Ureter (tissue), 1 donor: ENCODE measurements around the gene ARIH2. TPM values are rescaled to one million over a fixed set of nuclear protein-coding genes. Genes with fewer than 3 reads are reported as not detected.

Experiments
- DNase-seq: peaks from one replicate; pipeline ENCODE4 v3.0.0-alpha.2; 2020; ENCODE audit warnings: low spot score
- total RNA-seq: library from RNA; stranded (reverse); gene quantifications from one replicate; pipeline ENCODE4 v1.2.4, GENCODE V29; 2023
- donor health status: DM: yes; HTN: yes; CAD: no.

ARIH2 gene
- total RNA-seq, 1 donor from 2014 or later = 123 TPM

DNA sequence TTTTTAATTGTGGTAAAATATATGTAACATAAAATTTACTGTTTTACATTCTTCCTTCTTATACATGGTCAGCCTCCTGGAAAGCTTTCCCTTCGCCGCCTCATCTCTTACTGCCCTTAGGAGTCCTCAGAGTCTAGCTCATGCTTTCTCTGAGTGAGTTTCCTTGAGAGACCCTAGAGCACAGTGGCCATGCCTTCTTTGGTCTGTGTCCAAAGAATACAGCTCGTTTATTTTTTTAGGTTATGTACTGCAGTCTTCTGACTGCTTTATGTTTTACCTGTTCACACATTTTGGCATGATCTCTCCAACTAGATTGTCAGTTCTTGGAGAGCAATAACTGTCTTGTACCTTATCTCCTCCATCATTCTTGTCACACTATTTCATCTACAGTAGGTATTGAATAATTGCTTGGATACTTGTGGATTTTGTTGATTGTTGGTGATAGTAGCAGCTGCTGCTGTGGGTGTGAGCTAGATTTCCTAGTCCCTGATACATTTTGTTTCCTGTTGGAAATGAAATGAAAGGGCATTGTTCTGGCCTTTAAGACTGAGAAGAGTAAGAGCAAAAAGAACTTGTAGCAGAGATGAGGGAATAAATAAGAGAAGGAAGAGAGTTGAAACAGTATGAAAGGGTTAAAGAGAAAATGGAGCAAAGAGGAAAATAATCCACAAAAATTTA, 10.9 kb downstream of the ARIH2 start:
- DNase-seq = no peak

DNA sequence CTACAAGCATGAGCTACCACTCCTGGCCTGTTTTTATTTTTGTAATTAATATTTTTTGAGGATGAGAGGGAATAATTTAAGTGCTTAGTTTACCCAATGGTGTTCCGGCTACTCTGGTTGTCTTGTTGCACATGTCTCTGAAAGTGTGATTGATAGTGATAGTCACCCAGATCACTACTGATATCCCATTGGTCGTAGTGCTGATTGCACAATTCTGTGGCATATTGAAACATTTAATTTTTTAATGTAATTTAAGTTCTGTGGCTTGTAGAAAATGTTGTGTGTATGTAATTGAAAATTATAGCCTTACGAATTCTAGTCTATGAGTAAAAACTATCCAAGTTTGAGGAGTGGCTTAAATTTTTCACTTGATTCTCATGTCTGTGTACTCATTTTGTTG, 11.9 kb downstream of the ARIH2 start:
- no peak for DNase-seq

DNA sequence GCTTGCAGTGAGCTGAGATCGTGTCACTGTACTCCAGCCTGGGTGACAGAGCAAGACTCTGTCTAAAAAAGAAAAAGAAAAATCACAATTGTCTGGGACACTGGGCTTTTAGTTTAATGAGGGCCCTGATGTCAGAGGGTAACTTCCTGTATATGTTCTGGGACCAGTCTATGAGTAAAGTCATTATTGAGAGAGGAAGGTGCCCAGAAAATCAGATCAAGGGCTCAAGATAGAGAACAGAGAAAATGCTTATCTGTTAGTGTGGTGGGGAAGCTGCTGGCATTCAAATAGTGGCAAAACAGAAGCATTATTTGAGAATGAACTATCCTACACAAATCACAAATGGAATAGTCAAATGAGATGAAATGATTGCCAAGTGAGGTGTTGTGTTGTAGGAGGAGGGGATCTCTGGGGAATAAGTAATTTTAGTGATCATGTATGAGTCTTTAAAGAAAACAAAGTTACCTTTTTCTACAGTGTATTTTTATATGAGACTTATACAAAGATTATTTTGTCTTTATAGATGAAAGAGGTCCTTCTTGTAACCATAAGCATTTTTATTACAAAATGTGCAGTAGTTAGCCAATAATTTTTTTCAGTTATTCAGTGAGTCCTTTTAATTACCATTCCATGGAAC, 13.4 kb downstream of the ARIH2 start:
- DNase-seq = no peak

DNA sequence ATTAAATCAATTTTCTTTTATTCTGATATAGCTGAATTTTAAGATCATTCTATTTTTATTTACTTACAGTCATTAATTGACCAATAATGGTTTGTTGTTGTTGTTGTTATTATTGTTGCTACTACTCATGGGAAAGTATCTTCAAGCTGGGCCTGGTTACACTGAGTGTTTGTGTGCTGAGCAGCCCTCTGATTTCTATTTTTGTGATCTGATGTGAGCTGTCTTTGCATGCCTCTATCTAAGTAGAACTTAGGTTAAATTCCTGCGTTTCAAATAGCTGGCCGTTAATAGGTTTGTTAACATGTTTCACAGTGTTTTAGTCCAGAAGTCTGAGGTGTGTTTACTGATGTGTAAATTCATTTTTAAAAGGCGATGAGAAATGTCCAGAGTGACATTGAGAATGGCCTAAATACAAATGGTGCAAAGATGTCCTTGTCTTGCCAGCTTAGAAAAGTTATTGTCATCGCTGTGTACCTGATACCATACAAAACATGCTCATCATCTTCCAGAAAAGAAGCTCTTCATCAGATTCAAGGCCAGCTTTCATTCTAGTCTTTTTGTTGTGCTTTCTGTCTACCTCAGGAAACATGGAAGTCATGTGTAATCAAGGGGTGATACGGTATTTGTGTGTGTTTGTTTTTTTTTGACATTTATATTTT, 15.8 kb downstream of the ARIH2 start:
- no peak for DNase-seq

DNA sequence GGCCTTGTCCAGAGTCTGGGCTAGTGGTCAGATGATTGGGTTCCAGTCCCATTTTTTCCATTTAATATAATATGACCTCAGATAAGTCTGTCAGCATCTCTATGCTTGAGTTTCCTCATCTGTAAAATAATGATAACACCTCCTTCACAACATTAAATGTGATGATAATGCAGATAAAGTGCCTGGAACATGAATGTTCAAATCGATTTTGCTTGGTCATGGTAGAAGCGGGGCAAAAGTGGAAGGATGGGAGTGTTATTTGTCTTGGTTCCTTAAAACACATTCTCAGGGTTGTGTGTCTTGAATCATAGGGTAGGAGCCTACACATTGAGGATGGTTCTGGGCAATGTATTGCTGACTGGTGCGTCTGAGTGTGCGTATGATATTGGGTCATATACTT, 16.9 kb downstream of the ARIH2 start:
- DNase-seq = no peak

DNA sequence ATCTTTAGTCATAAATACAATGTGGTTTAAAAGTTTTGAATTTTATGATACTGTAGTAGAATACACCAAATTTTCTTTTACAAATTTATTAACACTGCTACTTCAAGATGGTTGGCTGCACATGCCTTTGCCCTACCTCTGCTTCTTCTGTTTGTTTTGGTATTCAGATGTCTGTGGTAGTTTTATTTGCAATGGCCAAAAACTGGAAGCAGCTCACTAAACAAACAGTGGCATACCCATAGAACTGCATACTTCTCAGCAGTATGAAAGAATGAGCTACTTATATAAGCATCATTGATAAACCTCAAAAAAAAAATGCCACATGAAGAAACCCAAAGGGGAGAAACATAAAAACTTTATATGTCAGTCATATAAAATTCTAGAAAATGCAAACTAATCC, 19.5 kb downstream of the ARIH2 start:
- no peak for DNase-seq

DNA sequence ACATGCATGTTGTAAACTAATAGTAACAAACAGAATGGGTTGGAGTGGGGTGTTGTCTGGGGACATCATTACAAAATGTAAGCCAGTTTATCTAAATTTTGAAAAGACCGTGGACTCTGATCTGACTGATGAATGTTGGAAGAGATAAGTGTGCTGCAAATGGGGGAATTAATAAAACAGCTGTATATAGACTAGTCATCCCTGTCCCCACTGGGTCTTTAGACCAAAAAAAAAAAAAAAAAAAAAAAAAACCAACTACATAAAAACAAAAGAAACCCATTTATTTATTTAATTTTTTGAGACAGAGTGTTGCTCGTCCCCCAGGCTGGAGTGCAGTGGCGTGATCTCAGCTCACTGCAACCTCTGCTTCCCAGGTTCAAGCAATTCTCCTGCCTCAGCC, 20.0 kb downstream of the ARIH2 start:
- no peak for DNase-seq

DNA sequence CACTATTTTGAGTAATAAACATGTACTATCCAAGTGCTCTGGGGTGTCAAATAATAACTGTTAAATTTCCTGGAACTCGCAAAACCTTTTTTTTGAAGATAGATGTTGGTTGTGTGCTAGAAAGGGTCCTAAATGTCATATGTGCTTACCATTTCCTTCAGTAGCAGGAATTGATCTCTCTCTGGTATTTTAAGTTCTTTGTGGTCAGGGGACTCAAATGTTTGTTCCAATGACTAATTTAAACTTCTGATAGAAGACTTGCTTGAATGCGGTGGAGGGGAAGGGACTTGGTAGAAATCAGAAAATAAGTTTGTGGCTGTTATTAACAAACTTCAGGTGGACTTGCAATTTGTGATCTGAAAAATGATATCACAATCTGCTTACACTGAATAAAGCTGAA, 26.8 kb downstream of the ARIH2 start:
- DNase-seq = no peak

DNA sequence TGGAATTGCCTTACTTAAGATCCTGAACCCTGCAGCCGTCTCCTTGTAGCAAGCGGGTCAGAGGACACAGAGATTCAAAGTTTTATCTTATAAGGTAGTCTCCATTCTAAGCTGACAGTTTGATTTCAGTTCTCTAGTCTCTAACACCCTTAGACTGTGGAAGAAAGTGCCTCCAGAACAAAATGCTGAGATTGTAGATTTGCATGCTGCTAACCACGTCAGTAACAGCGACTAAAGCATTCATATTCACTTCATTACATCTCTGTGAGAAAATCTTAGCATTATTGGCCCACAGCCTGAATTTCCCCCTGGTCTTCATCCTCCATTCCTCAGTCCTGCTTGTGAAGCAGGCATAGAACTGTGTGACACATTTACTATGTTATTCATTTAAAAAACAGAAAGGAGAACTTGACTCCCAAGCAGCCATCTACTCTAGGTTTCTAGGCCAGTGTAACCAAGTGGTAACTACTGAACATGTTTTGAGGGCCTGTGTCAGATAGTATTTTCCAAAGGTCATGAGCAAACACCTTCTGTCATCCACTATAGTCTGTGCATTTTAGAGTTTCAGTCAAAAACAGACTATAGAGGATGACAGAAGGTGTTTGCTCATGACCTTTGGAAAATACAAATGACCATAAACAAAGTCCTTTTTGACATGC, 27.4 kb downstream of the ARIH2 start:
- DNase-seq = no peak

DNA sequence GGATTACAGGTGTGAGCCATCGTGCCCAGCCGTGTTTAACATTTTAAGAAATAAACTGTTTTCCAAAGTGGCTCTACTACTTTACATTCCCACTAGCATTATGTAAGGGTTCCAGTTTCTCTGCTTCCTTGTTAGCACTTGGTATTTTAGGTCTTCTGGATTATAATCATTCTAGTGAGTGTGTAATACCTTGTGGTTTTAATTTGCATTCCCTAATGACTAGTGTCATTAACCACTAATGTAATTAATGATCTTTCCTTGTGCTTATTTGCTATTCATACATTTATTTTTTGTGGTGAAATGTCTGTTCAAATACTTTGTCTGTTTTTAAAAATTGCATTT, 30.7 kb downstream of the ARIH2 start:
- DNase-seq = no peak

DNA sequence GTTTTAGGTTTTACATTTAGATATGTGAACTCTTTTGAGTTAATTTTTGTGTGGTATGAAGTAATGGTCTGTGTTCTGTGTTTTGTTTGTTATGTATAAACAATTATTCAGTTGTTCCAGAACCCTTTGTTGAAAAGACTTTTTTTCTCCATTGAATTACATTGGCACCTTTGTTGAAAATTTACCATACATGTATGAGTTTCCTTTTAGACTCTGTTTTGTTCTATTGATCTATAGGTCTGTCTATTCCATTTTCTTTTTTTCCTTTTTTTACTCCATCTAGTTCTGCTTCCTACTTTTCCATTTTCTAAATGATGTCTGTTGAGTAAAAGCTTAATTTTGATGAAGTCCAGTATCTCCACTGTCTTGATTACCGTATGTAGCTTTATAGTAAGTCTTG, 31.4 kb downstream of the ARIH2 start:
- no peak for DNase-seq

DNA sequence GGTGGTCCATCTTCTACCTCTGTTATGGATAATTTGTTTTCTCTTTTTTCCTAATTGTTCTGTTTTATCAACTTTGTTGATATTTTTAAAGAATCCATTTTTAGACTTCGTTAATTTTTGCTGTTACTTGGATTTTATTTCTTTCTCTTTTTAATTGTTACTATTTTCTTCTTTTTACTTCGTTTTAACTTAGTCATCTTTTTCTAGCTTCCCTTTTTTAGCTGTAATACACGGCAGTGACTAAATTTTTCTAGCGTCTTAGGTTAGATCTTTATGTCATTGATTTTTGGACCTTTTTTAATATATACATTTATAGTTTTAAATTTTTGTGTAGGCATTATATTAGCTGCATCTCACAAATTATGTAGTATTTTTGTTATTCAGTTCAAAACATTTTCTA, 33.1 kb downstream of the ARIH2 start:
- DNase-seq = no peak

DNA sequence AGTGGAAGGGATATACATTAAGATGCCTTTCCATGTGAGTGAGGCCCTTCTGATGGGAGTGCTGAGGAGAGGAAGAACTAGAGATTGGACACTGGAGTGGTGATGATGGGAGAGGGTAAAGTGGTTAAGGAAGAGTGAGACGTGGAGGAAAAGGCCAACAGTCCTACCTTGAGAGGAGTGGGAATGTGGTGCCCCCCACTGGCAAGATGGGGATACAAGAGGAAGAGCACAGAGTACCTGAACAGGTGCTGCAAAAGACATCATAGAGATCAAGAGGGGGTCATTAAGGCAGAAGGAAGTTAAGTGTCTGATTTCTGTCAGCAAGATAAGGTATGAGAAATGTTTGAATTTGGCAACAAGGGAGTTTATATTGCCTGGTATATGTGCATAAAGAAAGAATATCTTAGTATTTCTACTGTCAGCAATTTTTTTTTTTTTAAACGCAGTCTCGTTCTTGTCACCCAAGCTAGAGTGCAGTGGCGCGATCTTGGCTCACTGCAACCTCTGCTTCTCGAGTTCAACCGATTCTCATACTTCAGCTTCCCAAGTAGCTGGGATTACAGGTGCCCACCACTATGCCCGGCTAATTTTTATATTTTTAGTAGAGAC, 34.0 kb downstream of the ARIH2 start:
- DNase-seq = no peak

DNA sequence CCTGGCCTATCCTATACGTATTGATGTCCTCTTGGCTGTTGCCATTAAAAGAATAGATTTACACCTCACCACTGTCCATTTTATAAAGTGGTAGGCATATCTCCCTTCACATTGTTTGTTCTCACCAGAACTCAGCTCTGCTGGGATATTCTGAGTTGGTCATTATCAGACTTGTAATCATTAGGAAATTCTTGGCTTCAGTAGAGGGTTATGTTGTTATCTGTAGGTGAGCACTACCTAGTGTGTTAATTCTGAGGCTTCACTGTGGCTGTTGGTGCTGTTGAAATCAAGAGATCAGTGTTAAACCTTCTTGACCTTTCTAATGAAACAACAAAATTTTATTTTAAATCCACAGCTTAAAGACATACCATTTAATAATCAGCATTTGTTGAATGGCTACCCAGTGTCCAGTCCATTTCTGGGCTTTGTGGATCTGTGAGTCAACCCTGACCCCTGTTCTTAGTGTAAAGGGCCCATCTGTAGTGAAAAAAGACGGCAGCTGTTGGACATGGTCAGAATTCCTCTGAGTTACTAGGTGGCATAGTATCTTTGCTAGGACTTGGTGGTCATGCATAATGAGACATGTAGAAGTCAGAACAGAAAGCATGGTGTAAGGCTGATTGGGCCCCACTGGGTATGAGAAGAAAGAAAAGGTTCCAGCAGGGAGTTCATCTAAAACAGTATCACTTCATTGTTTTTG, 38.5 kb downstream of the ARIH2 start:
- DNase-seq = no peak

DNA sequence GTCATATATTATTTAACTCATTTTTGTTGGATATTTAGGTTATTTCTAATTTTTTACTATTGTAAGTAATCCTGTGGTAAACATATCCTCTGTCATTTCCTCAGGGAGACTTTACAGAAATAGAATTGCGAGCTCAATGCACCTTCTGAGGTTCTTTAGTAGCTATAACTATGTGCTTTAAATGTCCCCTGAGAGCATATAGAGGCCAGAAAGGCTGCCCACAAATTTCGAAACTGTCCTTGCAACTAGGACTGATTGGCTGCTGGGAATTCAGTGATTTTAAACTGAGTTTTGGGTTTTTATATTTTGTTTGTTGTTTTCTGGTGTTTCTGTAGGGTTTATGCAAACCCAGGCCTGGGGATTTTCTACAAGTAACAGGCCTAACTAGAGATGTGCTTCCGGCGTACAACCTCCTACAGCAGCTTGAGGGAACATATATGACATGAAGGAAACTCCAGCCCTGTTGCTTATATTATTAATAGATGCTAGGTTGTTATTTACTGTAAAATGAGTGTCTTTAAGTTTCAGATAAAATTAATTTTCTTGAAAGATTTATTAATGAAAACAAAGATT, 42.3 kb downstream of the ARIH2 start:
- no peak for DNase-seq

DNA sequence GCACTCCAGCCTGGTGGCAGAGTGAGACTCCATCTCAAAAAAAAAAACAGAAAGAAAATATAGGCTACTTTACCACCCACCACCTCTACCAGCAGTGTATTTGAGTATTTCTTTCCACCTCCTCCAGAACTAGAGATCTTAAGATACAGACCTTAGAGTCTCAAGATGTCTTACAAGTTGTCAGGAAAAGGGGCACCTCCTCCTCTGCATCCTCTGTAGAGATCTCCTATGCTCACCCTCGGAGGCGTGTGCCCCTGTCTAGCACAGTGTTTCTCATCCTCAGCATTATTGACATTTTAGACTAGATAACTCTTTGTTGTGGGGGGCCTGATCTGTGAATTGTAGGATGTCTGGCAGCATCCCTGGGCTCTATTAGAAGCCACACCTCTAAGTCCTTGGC, 43.7 kb downstream of the ARIH2 start:
- no peak for DNase-seq

DNA sequence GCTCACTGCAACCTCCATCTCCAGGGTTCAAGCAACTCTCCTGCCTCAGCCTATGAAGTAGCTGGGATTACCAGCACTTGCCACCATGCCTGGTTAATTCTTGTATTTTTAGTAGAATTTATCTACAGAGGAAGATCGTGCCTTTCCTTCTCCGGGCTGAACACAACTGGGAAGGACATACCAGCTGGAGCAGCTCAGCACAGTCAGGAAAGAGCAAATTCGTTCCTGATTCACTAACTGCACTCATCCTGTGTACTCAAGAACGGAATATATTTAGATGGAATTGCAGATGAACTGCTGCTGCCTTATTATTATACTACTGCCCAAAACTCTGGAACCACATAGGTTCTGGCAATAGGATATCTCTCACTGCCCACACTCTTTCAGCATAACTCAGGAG, 44.3 kb downstream of the ARIH2 start:
- DNase-seq = no peak

DNA sequence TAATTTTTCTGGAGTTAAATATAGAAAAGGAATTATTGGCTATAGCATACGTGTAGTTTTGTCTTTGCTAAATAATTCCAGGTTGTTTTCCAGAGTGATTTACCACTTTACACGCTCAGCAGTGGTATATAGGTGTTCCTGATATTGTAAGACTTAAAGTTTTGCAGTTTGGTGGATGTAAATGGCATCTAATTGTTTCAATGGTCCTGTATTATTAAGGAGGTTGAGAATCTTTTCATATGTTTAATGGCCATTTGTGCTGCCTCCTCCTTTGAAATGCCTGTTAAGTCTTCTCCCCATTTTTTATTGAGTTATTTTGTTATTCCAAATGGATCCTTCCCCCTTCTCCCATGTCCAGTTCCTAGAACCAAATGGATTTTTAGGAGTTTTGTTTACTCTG, 44.9 kb downstream of the ARIH2 start:
- DNase-seq = no peak

DNA sequence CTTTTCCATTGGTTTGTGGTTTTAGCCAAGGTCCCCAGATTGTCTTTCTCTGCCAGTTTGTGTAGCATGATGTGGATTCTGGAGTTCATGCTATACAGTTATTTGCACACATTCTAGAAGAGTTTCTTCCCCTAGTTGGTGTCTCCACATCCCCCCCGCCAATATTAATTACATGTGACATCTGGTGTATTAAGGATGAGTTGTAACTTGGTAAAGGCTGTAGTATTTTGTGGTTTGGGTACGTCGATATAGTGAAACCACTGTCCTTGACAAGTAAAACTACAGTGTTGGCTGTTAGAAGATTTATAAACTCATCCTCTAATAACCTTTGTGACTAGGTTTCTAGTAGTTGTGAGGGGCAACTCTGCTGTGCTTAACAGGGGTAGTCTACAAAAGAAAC, 47.7 kb downstream of the ARIH2 start:
- no peak for DNase-seq

DNA sequence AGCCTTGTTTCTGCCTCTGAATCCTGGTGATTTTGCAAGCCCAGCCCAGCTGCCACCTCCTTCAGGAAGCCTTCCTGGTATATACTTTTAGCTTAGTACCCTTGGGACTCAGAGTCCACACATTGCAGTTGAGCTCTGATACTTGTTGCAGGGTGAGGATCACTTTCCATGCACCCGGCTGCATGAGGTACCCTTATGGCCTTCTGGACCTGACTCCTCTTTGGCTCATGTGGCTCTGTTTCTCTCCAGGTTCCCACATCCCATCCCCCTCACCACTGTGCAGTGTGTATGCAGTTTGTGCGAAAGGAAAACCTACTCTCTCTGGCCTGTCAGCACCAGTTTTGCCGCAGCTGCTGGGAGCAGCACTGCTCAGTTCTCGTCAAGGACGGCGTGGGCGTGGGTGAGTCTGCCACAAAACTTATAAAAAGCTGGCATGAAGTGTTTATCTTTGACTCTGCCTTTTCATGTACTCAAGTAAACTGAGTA, 48.3 kb downstream of the ARIH2 start:
- DNase-seq = no peak

DNA sequence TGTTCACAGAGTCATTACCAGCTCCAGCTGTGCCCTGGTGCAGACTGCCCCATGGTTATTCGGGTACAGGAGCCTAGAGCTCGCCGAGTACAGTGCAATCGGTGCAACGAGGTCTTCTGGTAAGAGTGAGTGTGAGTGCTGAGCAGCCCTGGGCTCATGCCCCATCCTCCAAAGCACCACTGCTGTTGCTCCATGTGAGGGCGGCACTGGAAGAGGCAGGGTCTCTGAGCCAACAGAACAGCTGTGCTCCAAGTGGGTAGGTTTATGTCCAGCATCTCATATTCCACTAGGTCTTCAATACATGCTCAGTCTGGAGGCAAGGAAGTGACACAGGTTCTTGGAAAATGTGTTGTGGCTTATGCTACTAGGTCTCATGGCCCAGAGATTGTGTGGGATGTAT, 51.9 kb downstream of the ARIH2 start:
- DNase-seq = no peak
